GM19395 (cell line): ENCODE measurements around the gene ZPBP.
"Not testable (repeated sequence)": the region's sequence is repeated elsewhere in the genome, so short reads cannot be mapped to it uniquely, and the experiment has no call there.

Experiments
- ATAC-seq: cut with Tn5 transposase; IDR thresholded peaks from one replicate; pipeline ENCODE4 v1.9.1; 2021; ENCODE audit warnings: mild to moderate bottlenecking, moderate library complexity; ENCODE audit not compliant: unreplicated experiment

The ZPBP gene

DNA sequence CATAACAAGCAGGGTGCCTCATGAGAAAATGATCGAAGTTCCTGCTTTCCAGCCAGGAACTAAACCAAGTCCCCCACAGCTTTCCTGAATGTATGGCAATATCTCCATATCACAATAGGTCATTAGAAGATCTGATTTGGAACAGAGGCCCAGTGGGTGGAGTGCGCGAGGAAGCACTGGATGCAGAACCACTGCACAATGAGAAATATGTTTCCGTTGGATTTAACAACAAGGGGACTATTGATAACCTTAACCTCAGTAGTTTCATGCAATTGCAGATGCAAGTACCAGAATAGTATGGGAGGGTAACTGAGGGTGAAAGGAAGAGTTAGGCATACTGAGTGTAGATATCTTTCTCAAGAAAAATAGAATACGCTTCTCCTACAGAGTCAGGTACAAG lies 45.3 kb downstream of the ZPBP start:
- no peak for ATAC-seq

- not testable (repeated sequence) for ATAC-seq
Observed at GRCh38 chr7:50041165-50041564, 51.9 kb downstream of the ZPBP start.

DNA sequence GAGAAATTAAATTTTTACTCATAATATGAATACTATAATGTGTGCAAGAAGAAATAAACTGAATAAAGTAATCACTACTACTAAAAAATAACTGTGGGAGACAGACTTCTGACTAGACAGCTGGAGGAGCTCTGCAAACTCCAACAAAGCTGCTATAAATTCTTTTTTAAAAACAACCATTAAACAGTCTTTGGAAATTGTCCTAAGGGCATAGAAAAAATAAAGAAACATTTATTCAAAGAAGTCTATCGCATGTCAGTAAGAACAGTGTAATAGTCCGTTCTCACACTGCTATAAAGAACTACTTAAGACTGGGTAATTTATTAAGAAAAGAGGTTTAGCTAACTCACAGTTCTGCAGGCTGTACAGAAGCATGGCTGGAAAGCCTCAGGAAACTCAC lies 56.0 kb downstream of the ZPBP start:
- ATAC-seq: no peak

- ATAC-seq: no peak
Observed at GRCh38 chr7:50022991-50023390, 70.1 kb downstream of the ZPBP start.

DNA sequence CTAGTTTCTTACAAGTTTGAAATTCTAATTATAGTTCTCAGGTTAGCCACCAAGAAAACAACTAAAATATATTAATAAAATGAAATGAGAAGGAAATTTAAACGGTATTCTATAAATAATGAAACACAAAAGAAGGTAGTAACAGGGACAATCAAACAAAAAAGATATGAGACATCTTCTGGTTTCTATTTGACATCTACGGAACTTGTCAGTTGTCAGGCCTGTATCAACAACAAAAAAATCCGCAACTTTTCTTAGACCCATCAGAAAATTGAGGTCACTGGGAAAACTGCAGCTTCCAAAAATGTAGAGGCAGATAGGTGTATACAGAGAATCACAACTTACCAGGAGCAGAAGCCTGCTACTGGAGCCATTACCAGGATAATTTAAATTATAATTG lies 70.6 kb downstream of the ZPBP start:
- no peak for ATAC-seq

DNA sequence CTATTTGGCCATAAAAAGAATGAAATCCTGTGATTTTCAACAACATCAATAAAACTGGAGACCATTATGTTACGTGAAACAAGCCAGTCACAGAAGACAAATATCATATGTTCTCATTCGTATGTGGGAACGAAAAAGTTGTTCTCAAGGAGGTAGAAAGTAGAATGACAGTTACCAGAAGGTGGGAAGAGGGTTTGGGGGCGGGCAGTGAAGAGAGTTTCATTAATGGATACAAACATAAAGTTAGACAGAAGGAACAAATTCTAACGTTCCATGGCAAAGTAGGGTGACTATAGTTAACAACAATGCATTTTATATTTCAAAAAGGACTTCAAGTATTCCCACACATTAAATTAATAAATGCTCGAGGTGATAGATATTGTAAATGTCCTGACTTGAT lies 97.4 kb downstream of the ZPBP start:
- ATAC-seq: no peak

DNA sequence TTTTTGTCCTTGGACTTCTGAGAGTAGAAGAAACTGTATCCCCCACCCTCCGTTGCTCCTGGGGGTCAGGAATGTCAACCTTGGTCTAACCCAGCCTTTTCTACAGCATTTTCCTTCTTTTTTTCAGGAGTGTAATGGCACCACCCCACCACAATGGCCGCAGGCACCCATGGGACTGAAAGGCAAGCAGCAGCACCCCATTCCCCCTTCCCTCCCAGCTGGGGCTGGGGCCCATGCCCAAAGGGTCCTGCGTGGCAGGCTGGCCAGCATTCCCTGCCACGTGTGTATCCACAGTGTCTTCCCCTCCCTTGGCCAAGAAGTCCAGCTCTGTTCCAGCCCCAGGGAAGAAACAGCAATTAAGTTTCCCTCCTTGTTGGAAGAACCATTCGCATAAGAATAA lies 106.9 kb downstream of the ZPBP start:
- no peak for ATAC-seq

- no peak for ATAC-seq
Observed at GRCh38 chr7:49980465-49980864, 112.6 kb downstream of the ZPBP start.

DNA sequence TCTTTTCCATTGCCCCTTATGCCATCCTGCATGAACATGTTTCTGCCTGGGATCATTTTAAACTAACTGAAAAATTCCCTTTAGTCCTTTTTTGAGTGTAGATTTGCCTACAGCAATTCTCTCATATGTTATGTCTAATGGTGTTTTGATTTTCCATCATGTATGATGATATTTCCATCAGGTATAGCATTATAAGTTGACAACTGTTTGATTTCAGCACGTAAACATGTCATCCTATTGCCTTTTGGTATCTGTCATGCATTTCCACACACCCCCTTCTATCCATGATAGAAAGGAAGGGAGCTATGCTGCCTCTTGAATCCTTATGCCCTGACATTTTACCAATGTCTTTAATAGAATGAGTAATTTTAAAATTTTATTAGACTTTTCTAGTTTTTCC lies 116.8 kb downstream of the ZPBP start:
- ATAC-seq: no peak

DNA sequence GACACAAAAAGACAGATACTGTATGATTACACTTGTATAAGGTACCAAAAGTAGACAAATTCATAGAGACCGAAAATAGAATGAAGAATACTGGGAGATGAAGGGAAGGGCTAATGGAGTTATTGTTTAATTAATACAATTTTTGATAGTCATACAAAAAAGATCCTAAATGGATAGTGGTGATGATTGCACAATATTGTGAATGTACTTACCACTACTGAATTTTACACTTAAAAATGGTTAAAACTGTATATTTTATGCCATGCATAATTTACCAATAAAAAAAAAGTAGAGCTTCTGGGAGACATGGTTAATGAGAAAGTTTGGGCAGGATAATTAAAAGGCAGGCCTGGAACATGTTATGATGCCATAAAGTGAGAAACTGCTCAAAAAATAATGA lies 119.0 kb downstream of the ZPBP start:
- ATAC-seq: no peak

- ATAC-seq: no peak
Observed at GRCh38 chr7:49937608-49938007, 155.4 kb downstream of the ZPBP start.

GRCh38 chr7:49931627-49932026 lies 161.4 kb downstream of the ZPBP start:
- no peak for ATAC-seq

- ATAC-seq: no peak
Observed at GRCh38 chr7:49928787-49929186, 164.3 kb downstream of the ZPBP start.

GRCh38 chr7:49927631-49928030 lies 165.4 kb downstream of the ZPBP start:
- no peak for ATAC-seq

GRCh38 chr7:49926720-49927119 lies 166.3 kb downstream of the ZPBP start:
- no peak for ATAC-seq

DNA sequence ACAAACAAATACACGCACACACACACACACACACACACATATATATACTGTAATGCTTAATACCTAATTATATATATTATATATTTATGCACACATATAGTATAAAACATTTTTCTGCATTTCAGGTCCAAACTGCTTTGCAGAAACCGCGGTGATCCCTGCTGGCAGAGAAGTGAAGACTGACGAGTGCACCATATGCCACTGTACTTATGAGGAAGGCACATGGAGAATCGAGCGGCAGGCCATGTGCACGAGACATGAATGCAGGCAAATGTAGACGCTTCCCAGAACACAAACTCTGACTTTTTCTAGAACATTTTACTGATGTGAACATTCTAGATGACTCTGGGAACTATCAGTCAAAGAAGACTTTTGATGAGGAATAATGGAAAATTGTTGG lies 181.1 kb downstream of the ZPBP start:
- no peak for ATAC-seq

- no peak for ATAC-seq
Observed at GRCh38 chr7:49894543-49894942, 198.5 kb downstream of the ZPBP start.

- ATAC-seq: no peak
Observed at GRCh38 chr7:49893131-49893530, 199.9 kb downstream of the ZPBP start.

DNA sequence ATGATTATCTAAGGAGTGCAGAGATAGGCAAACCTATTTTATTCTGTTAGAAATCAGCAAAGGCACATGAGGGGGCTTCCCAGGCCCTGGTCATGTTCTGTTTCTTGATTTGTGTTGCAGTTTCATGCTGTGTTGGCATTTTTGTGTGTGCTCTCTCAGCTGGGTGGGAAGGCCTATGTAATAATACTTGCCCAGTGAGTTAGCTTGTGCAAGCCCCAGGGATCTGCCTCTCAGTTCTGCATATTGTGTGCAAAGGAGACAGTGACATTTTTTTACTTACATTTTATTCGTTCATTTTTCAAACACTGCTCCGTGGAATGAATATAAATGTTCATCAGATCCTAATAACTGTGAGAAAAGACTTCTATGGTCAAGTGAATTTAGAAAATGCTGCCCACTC lies 200.6 kb downstream of the ZPBP start:
- ATAC-seq: no peak
